IPS-20b (cell line): ENCODE results near the gene PLXDC2.

Experiments used
- H3K27ac ChIP-seq: one replicate; pipeline ENCODE4 v1.5.1; 2013; ENCODE audit warnings: low read length
- H3K27me3 ChIP-seq: 2 replicates; pipeline ENCODE4 v1.6.1; 2013; ENCODE audit warnings: mild to moderate bottlenecking, low read length, inconsistent platforms; ENCODE audit not compliant: insufficient read depth
- H3K36me3 ChIP-seq: 2 replicates; pipeline ENCODE4 v1.6.1; 2013; ENCODE audit warnings: low read depth, mild to moderate bottlenecking, inconsistent platforms, low read length, moderate library complexity; ENCODE audit not compliant: insufficient read depth
- H3K4me1 ChIP-seq: 2 replicates; pipeline ENCODE4 v1.6.1; 2013; ENCODE audit warnings: mild to moderate bottlenecking, control low read depth, inconsistent platforms, low read length, moderate library complexity; ENCODE audit not compliant: insufficient read depth
- H3K4me3 ChIP-seq: 2 replicates; pipeline ENCODE4 v1.5.1; 2013; ENCODE audit warnings: mild to moderate bottlenecking, low read length, inconsistent platforms
- H3K9ac ChIP-seq: 2 replicates; pipeline ENCODE4 v1.6.1; 2013; ENCODE audit warnings: low read depth, mild to moderate bottlenecking, inconsistent platforms, low read length, moderate library complexity
- H3K9me3 ChIP-seq: 2 replicates; pipeline ENCODE4 v1.6.1; 2013; ENCODE audit warnings: mild to moderate bottlenecking, low read depth, low read length, inconsistent platforms; ENCODE audit not compliant: insufficient read depth

Gene PLXDC2

GRCh38 chr10:20085115-20085514 is 268.9 kb downstream of the PLXDC2 start:
- 0 out of 2 replicates have a peak, but pooled peaks cover 2% of the 10 kb centered on the region for H3K4me1 ChIP-seq
- H3K27ac ChIP-seq: no peak overlapping the region
- no peaks in the 10 kb centered on the region for H3K9me3 ChIP-seq
- H3K27me3 ChIP-seq: no peaks in the 10 kb centered on the region
- H3K4me3 ChIP-seq: no peak overlapping the region
- H3K36me3 ChIP-seq: no peaks in the 10 kb centered on the region
- no peak overlapping the region for H3K9ac ChIP-seq

DNA sequence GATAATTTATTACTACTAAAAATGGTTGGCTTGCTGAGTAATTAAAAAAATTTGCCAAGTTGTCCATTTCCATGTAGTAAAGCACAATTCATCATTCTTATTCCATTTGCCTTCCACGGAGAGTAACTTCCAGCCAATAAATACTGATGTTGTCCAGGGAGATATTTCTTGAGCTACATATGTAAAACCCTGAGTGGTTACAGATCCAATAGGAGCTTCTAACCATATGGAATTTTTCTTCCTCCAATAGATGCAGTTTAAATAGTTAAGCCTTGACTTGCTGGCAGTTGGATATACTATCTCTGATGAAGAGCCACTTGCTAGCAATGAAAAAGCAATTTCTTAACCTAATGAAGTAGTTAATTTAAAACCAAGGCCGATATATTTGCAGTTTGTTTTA is 271.1 kb downstream of the PLXDC2 start:
- 0 out of 2 replicates have a peak, but pooled peaks cover 2% of the 10 kb centered on the region for H3K4me1 ChIP-seq
- no peak overlapping the region for H3K27ac ChIP-seq
- no peaks in the 10 kb centered on the region for H3K9me3 ChIP-seq
- H3K9ac ChIP-seq: no peak overlapping the region
- H3K36me3 ChIP-seq: no peaks in the 10 kb centered on the region
- no peaks in the 10 kb centered on the region for H3K27me3 ChIP-seq
- no peak overlapping the region for H3K4me3 ChIP-seq

GRCh38 chr10:20088061-20088701 is 271.9 kb downstream of the PLXDC2 start:
- Histone ChIP-seq H3K9ac (no peak overlapping the region), H3K27me3 (no peaks in the 10 kb centered on the region), H3K27ac (no peak overlapping the region), H3K9me3 (no peaks in the 10 kb centered on the region), H3K4me1 (0 out of 2 replicates have a peak, but pooled peaks cover 2% of the 10 kb centered on the region), H3K4me3 (no peak overlapping the region), H3K36me3 (no peaks in the 10 kb centered on the region)

- H3K9ac ChIP-seq: no peak overlapping the region
- no peaks in the 10 kb centered on the region for H3K9me3 ChIP-seq
- no peaks in the 10 kb centered on the region for H3K36me3 ChIP-seq
- H3K27ac ChIP-seq: no peak overlapping the region
- no peak overlapping the region for H3K4me3 ChIP-seq
- 0 out of 2 replicates have a peak, but pooled peaks cover under 1% of the 10 kb centered on the region for H3K4me1 ChIP-seq
- H3K27me3 ChIP-seq: no peaks in the 10 kb centered on the region
Observed at GRCh38 chr10:20089879-20090278, 273.6 kb downstream of the PLXDC2 start.

- no peak overlapping the region for H3K9ac ChIP-seq
- no peak overlapping the region for H3K27ac ChIP-seq
- H3K36me3 ChIP-seq: no peaks in the 10 kb centered on the region
- no peaks in the 10 kb centered on the region for H3K4me1 ChIP-seq
- no peaks in the 10 kb centered on the region for H3K9me3 ChIP-seq
- H3K27me3 ChIP-seq: no peaks in the 10 kb centered on the region
- no peak overlapping the region for H3K4me3 ChIP-seq
Observed at GRCh38 chr10:20090831-20091230, 274.6 kb downstream of the PLXDC2 start.

GRCh38 chr10:20091698-20092097 is 275.5 kb downstream of the PLXDC2 start:
- Histone ChIP-seq H3K27me3 (no peaks in the 10 kb centered on the region), H3K9ac (no peak overlapping the region), H3K36me3 (no peaks in the 10 kb centered on the region), H3K9me3 (no peaks in the 10 kb centered on the region), H3K4me1 (no peaks in the 10 kb centered on the region), H3K4me3 (no peak overlapping the region), H3K27ac (no peak overlapping the region)

GRCh38 chr10:20093600-20093999 is 277.4 kb downstream of the PLXDC2 start:
- H3K9me3 ChIP-seq: no peaks in the 10 kb centered on the region
- no peaks in the 10 kb centered on the region for H3K27me3 ChIP-seq
- H3K4me1 ChIP-seq: no peaks in the 10 kb centered on the region
- no peak overlapping the region for H3K9ac ChIP-seq
- H3K27ac ChIP-seq: no peak overlapping the region
- no peak overlapping the region for H3K4me3 ChIP-seq
- no peaks in the 10 kb centered on the region for H3K36me3 ChIP-seq

DNA sequence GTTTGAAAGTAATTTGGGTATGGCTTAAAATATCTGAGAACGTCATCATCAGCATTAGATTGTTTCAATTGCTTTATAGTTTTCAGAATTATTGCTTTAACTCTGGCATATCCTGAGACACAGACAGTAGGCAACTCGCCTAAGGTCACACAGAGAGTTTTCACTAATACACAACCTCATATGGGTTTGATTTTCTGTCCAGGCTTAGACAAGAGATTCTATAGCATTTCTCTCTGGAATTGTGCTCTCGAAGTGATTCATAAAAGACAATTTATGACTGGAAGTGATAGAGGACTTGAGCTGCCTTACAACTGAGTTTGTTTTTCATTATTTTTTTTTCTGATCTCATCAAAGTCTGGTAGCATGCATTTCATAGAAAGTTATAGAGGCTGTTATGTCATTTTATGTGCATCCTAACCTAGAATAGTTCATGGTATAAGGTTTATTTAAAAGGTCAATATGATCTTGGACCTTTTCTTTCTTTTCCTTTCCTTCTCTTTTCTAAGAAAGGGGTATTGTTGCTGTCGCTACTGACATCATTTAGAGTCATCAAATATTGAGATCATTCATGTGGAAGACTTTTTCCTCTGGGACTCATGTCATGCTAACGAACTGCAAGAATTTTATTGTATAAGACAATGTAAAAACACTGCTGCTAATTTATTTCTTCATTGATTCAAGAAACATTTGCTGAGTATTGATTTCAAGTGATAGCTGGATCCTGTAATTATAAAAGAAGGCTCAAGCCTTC is 278.2 kb downstream of the PLXDC2 start:
- no peaks in the 10 kb centered on the region for H3K9me3 ChIP-seq
- no peak overlapping the region for H3K27ac ChIP-seq
- H3K27me3 ChIP-seq: no peaks in the 10 kb centered on the region
- no peaks in the 10 kb centered on the region for H3K36me3 ChIP-seq
- no peak overlapping the region for H3K9ac ChIP-seq
- no peaks in the 10 kb centered on the region for H3K4me1 ChIP-seq
- H3K4me3 ChIP-seq: no peak overlapping the region

DNA sequence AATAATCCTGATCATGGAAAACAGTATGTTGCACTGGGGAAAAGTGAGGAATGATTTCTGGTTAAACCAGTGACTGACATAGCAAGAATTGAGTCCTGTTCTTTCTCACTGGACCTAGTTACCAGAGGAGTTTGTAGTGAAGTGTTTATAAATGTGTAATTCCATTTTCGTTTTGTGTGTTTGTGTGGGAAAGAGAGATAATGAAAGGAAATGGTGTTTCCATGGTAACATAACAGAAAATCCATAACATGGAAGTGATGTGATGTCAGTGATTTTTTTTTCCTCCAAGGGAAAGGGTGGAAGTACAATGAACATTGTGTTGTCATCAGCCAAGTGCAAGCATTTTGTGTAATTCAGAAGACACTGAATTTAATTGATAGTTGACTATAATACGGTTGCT is 283.9 kb downstream of the PLXDC2 start:
- H3K4me1 ChIP-seq: no peaks in the 10 kb centered on the region
- H3K36me3 ChIP-seq: no peaks in the 10 kb centered on the region
- no peaks in the 10 kb centered on the region for H3K27me3 ChIP-seq
- no peak overlapping the region for H3K4me3 ChIP-seq
- H3K27ac ChIP-seq: no peak overlapping the region
- H3K9ac ChIP-seq: no peak overlapping the region
- no peaks in the 10 kb centered on the region for H3K9me3 ChIP-seq

DNA sequence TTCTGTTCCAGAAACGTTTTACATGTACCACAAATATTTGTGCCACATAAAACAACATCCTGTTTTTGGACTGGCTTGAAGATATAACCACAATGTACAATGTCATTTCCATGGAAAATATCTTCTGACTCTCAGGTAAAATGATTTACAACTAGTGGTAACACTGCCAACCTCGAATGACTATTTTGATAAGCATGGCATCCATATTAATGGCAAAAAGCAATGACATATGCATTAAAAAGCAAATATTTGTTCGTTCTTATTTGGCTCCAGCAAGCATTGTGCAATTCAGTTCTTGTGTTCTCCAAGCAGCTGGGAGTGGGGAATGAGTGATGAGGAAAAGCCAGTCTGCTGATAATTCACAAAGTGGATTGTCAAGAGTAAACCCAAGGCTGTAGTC is 289.0 kb downstream of the PLXDC2 start:
- Histone ChIP-seq H3K36me3 (no peaks in the 10 kb centered on the region), H3K27ac (no peak overlapping the region), H3K9ac (no peak overlapping the region), H3K27me3 (no peaks in the 10 kb centered on the region), H3K4me1 (peaks cover 3% of the 10 kb centered on the region; the same call in 1 of the 2 replicates), H3K9me3 (no peaks in the 10 kb centered on the region), H3K4me3 (no peak overlapping the region)

DNA sequence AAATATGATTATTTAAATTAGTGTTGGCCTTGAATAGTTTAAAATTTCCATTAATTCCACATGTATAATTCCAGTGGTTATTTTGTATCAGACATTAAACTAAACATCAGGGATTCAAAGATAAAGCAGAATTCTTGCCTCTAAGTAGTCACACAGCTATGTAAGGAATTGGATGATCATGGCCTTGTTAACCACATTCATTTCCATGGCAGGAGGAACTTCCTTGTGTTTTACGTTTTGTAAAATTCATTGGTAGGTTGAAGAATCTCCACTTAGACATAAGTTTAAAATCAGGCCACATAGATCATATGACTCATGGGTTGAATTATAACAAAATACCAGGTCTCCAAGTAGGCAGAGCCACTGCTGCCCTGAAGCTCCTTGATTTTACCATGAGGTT is 289.7 kb downstream of the PLXDC2 start:
- Histone ChIP-seq H3K36me3 (no peaks in the 10 kb centered on the region), H3K4me3 (no peak overlapping the region), H3K4me1 (peaks cover 3% of the 10 kb centered on the region; the same call in 1 of the 2 replicates), H3K9me3 (no peaks in the 10 kb centered on the region), H3K9ac (no peak overlapping the region), H3K27me3 (no peaks in the 10 kb centered on the region), H3K27ac (no peak overlapping the region)

- Histone ChIP-seq H3K9ac (no peak overlapping the region), H3K4me1 (peaks cover 3% of the 10 kb centered on the region; the same call in 1 of the 2 replicates), H3K9me3 (no peaks in the 10 kb centered on the region), H3K27ac (no peak overlapping the region), H3K27me3 (no peaks in the 10 kb centered on the region), H3K36me3 (no peaks in the 10 kb centered on the region), H3K4me3 (no peak overlapping the region)
Observed at GRCh38 chr10:20108021-20108420, 291.8 kb downstream of the PLXDC2 start.
